Peyer's patch (tissue), 4 donors: ENCODE data around the gene CTBP2.

ENCODE experiments used
- CTCF ChIP-seq, 6 experiments: fragments of 450-650 bp in 4 of 6; fragments of 200-600 bp in 2 of 6; sonication (generic) in 1 of 6; IDR thresholded peaks; one replicate each; pipeline ENCODE4 v1.5.1; 2017 to 2019; ENCODE audit warnings: antibody characterized with exemption in 6 of 6, mild to moderate bottlenecking in 3 of 6, moderate library complexity in 1 of 6
- POLR2A ChIP-seq, 2 donors: fragments of 450-650 bp; IDR thresholded peaks; one replicate each; pipeline ENCODE4 v1.5.1; 2017; ENCODE audit warnings: antibody characterized with exemption in 2 of 2, mild to moderate bottlenecking in 2 of 2, moderate library complexity in 2 of 2

GRCh38 chr10:125061557-125062226 lies 98.7 kb downstream of the CTBP2 start:
- TF ChIP-seq CTCF (IDR thresholded peaks at IDR 0.05) (no peak), POLR2A (IDR thresholded peaks at IDR 0.05) (no peak)
